IPS-11a (cell line): ENCODE measurements around the gene IGF2BP2.
"Not testable (repeated sequence)": the region's sequence is repeated elsewhere in the genome, so short reads cannot be mapped to it uniquely, and the experiment has no call there.

Experiments used
- H3K4me3 ChIP-seq: one replicate; pipeline ENCODE4 v1.5.1; 2013; ENCODE audit warnings: low read depth, low read length, control low read depth

Gene IGF2BP2

GRCh38 chr3:185807445-185808068 is 17.3 kb downstream of the IGF2BP2 start:
- H3K4me3 ChIP-seq, result no peak overlapping the region

DNA sequence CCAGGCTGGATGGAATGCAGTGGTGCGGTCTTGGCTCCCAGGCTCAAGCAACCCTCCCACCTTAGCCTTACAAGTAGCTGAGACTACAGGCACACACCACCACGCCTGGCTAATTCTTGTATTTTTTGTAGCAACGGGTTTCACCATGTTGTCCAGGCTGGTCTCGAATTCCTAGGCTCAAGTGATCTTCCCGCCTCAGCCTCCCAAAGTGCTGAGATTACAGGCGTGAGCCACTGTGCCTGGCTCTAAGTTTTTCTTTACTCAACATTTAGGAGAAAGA is 26.1 kb downstream of the IGF2BP2 start:
- H3K4me3 ChIP-seq, result not testable (repeated sequence)

GRCh38 chr3:185797993-185798830 is 26.6 kb downstream of the IGF2BP2 start:
- no peak overlapping the region for H3K4me3 ChIP-seq

DNA sequence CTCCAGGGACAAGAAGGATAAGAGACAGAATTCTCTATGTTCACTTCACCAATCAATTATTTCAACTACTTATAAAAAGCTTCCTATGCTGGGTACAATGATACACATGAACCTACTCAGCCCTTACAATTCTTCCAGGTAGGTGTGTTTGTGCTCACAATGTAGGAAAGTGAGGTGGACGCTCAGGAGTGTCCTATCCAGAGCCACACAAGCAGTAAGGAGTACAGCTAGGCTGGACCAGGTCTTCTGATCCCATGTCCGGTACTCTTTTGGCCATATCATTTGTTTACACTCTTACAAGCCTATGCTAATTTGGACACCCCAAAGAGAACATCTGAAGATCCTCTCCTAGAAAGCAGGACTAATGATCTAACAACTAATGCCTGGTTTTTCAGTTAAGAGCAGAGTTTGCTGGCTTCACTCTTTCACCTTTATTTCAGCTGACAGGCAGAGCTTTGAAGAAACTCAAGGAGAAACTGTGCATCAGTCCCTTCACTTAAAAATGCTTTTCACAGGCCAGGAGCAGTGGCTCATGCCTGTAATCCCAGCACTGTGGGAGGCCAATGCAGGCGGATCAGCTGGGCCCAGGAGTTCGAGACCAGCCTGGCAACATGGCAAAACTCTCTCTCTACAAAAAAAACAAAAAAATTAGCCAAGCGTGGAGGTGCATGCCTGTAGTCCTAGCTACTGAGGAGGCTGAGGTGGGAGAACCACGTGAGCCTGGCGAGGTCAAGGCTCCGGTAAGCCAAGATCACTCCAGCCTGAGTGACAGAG is 27.5 kb downstream of the IGF2BP2 start:
- H3K4me3 ChIP-seq, result no peak overlapping the region

GRCh38 chr3:185796431-185797107 is 28.3 kb downstream of the IGF2BP2 start:
- no peak overlapping the region for H3K4me3 ChIP-seq

GRCh38 chr3:185793381-185793780 is 31.5 kb downstream of the IGF2BP2 start:
- H3K4me3 ChIP-seq, result no peak overlapping the region

- no peak overlapping the region for H3K4me3 ChIP-seq
Observed at GRCh38 chr3:185792955-185793354, 31.9 kb downstream of the IGF2BP2 start.

- H3K4me3 ChIP-seq, result no peak overlapping the region
Observed at GRCh38 chr3:185789891-185790830, 34.7 kb downstream of the IGF2BP2 start.

DNA sequence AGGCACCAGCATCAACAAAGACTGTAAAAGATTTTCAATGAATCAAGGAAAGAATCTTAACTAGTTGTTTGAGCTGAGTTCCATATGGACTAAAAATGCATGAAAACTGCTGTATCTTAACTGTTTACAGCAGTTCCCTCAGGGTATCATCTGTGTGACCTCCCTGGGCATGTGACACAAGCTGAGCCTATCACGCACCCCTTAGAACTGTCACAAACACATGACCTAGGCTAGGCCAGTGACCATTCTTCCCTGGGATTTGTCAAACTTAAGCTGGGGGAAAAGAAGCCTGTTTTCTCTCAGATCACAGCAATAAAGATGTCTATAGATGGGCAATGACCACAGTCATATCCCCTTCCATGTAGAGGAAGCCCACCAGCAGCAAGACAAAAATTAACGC is 35.7 kb downstream of the IGF2BP2 start:
- H3K4me3 ChIP-seq, result no peak overlapping the region

GRCh38 chr3:185788292-185788691 is 36.5 kb downstream of the IGF2BP2 start:
- H3K4me3 ChIP-seq, result no peak overlapping the region

DNA sequence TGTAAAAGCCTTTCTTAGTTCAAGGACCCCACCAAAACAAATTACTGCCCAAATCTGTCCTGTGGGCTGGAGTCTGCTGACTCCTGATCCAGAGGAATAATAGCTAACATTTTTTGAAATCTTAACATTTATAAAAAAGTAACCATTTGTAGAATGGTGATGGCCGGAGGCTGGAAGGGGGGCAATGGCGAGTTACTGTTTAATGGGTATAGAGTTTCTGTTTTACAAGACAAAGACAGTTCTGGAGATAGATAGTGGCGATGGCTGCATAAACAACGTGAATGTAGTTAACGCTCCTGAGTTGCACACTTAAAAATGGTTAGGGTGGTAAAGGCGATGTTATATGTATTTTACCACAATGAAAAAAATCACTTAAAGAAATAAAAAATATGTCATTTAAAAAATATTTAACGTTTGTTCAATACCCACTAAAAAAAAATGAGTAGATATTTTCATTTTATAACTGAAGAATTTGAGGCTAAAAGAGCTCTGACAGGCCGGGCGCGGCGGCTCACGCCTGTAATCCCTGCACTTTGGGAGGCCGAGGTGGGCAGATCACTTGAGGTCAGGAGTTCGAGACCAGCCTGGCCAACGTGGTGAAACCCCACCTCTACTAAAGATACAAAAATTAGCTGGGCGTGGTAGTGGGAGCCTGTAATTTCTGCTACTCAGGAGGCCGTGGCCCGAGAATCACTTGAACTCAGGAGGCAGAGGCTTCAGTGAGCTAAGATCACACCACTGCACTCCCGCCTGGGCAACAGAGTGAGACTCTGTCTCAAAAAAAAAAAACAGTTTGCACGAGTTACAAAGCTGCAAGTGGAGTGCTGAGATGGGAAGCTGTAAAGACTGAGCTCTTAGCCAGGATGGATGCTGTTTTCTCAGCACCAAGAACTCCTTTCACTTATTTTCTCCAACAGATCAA is 37.6 kb downstream of the IGF2BP2 start:
- no peak overlapping the region for H3K4me3 ChIP-seq

DNA sequence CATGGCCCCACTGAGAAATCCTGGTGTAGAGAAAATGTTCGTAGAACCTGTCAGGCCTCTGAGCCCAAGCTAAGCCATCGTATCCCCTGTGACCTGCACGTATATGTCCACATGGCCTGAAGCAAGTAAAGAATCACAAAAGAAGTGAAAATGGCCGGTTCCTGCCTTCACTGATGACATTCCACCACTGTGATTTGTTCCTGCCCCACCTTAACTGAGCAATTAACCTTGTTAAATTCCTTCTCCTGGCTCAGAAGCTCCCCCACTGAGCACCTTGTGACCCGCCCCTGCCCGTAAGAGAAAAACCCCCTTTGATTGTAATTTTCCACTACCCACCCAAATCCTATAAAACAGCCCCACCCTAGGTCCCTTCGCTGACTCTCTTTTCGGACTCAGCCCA is 38.6 kb downstream of the IGF2BP2 start:
- not testable (repeated sequence) for H3K4me3 ChIP-seq

DNA sequence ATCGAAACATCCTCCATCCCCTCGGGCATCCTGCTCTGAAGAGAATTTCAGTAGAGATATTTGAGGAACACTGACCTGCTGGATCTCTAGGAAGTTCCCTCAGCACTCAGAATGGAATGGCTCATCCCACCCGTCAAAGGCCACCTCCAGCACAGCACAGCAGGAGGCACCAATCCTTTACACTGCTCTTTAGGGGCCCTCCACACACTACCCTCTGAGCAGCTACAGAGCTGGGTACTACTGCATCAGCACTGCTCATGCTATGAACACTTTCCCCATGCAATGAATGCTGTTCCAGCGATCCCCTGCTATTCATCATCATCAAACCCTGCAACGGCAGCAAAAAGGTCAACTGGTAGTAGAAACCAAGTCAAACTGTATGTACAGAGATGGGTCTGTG is 40.5 kb downstream of the IGF2BP2 start:
- H3K4me3 ChIP-seq, result no peak overlapping the region

- H3K4me3 ChIP-seq, result no peak overlapping the region
Observed at GRCh38 chr3:185781759-185782158, 43.1 kb downstream of the IGF2BP2 start.

DNA sequence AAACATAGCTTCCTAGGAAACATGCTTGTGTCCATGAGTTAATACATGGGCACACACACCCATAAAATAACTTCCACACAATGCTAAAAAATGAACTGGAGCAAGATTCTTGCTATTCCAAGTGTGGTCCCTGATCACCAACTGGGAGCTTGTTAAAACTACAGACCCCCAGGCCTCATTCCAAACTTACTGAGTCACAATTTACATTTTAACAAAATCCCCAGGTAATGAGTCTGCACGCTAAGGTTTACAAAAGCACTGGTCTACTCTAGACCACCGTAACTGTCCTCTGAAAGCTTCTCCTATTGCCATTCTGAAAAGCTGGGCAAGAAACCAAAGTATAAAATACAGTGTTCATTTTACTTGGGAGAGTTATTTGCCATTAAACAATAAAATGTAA is 45.4 kb downstream of the IGF2BP2 start:
- H3K4me3 ChIP-seq, result no peak overlapping the region

DNA sequence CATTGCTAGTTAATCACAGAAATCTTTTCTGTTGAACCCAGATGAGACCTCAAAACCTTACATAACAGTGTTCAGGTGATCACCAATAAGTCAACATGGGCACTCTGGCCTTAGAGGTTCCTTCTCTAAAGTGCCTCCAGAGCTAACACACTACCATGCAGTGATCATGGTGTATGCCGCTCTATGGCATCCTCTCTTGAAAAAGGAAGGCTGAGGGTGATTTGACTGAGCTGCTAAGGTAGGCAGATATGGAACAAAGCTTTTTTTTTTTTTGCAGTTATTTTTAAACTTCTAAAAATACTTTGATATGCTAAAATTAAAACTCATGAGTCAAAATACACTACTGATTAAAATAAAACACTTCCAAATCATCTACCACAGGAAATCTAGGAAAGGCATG is 46.0 kb downstream of the IGF2BP2 start:
- H3K4me3 ChIP-seq, result no peak overlapping the region

GRCh38 chr3:185778094-185778493 is 46.7 kb downstream of the IGF2BP2 start:
- no peak overlapping the region for H3K4me3 ChIP-seq

DNA sequence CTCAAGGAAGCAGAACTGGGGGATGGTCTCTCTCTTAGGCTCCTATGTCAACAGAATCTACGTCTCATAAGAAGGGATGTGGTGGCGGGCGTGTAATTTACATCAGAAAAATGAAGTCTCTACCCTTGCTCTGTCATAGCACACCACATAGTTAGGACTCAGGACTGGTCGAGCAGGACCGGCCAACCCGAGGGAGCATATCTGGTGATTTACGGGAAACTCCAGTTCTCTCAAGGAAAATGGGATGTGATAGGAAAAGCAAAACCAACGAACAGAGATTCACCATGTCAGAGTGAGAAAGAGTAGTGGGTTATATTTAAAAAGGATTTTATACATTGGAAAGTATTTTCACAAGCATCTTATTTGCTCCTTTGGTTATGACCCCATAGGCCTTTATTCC is 54.7 kb downstream of the IGF2BP2 start:
- H3K4me3 ChIP-seq, result no peak overlapping the region

GRCh38 chr3:185768578-185768982 is 56.3 kb downstream of the IGF2BP2 start:
- H3K4me3 ChIP-seq, result not testable (repeated sequence)
